GM19397 (cell line): ENCODE data around the gene DOCK11.

Experiments
- ATAC-seq: cut with Tn5 transposase; IDR thresholded peaks from one replicate; pipeline ENCODE4 v1.9.1; 2021; ENCODE audit warnings: mild to moderate bottlenecking, moderate library complexity; ENCODE audit not compliant: unreplicated experiment

Gene DOCK11

GRCh38 chrX:118499295-118499694 is 3.7 kb downstream of the DOCK11 start:
- ATAC-seq, result no peak

- no peak for ATAC-seq
These were observed 6.7 kb downstream of the DOCK11 start for GRCh38 chrX:118502161-118502789.

- ATAC-seq, result no peak
These were observed 7.8 kb downstream of the DOCK11 start for GRCh38 chrX:118503260-118504041.

GRCh38 chrX:118504581-118504980 is 9.0 kb downstream of the DOCK11 start:
- no peak for ATAC-seq

GRCh38 chrX:118506805-118507480 is 11.3 kb downstream of the DOCK11 start:
- ATAC-seq, result no peak

- ATAC-seq, result no peak
These were observed 12.2 kb downstream of the DOCK11 start for GRCh38 chrX:118507766-118508165.

GRCh38 chrX:118508221-118508620 is 12.6 kb downstream of the DOCK11 start:
- ATAC-seq, result no peak

- ATAC-seq, result no peak
These were observed 13.0 kb downstream of the DOCK11 start for GRCh38 chrX:118508635-118509034.

GRCh38 chrX:118510111-118510510 is 14.5 kb downstream of the DOCK11 start:
- no peak for ATAC-seq

- ATAC-seq, result no peak
These were observed 17.7 kb downstream of the DOCK11 start for GRCh38 chrX:118513120-118513898.

GRCh38 chrX:118519411-118520215 is 24.0 kb downstream of the DOCK11 start:
- no peak for ATAC-seq

- no peak for ATAC-seq
These were observed 24.9 kb downstream of the DOCK11 start for GRCh38 chrX:118520216-118521206.

GRCh38 chrX:118521435-118521834 is 25.8 kb downstream of the DOCK11 start:
- no peak for ATAC-seq

- no peak for ATAC-seq
These were observed 26.8 kb downstream of the DOCK11 start for GRCh38 chrX:118522230-118522926.

- ATAC-seq, result no peak
These were observed 28.3 kb downstream of the DOCK11 start for GRCh38 chrX:118523920-118524319.

- ATAC-seq, result no peak
These were observed 28.7 kb downstream of the DOCK11 start for GRCh38 chrX:118524344-118524743.

- no peak for ATAC-seq
These were observed 29.6 kb downstream of the DOCK11 start for GRCh38 chrX:118525174-118525730.

- ATAC-seq, result no peak
These were observed 30.5 kb downstream of the DOCK11 start for GRCh38 chrX:118526149-118526548.
